Heart left ventricle (tissue), 16 donors: ENCODE data around the gene RBMS3. TPM values are rescaled to one million over a fixed set of nuclear protein-coding genes. Genes with fewer than 3 reads are reported as not detected.

ENCODE experiments used
- ATAC-seq, 4 donors: fragments of 200-7000 bp; cut with Tn5 transposase; one replicate each; pipeline ENCODE4 v1.9.1; 2020 to 2022; ENCODE audit warnings: moderate library complexity in 4 of 4, mild to moderate bottlenecking in 3 of 4, moderate number of reproducible peaks in 1 of 4
- DNase-seq, 5 donors: peaks; one replicate each; pipeline ENCODE4 v3.0.0-alpha.2; 2020
- H3K27ac ChIP-seq, 12 donors: fragments of 200-600 bp; sonication (generic) in 4 of 12; one replicate each; pipeline versions ENCODE4 v1.5.0 to v1.8.0; 2016 to 2022; ENCODE audit warnings: mild to moderate bottlenecking in 2 of 12
- H3K27me3 ChIP-seq, 9 donors: fragments of 200-600 bp; sonication (generic) in 2 of 9; one replicate each; pipeline versions ENCODE4 v1.5.1 to v1.8.0; 2016 to 2022; ENCODE audit warnings: mild to moderate bottlenecking in 3 of 9
- H3K36me3 ChIP-seq, 9 donors: fragments of 200-600 bp; sonication (generic) in 2 of 9; one replicate each; pipeline versions ENCODE4 v1.5.0 to v1.8.0; 2018 to 2022; ENCODE audit warnings: mild to moderate bottlenecking in 2 of 9
- H3K4me1 ChIP-seq, 12 donors: fragments of 200-600 bp; sonication (generic) in 4 of 12; one replicate each; pipeline versions ENCODE4 v1.5.0 to v1.8.0; 2016 to 2022; ENCODE audit warnings: mild to moderate bottlenecking in 3 of 12
- H3K4me3 ChIP-seq, 12 donors: fragments of 200-600 bp; sonication (generic) in 4 of 12; one replicate each; pipeline versions ENCODE4 v1.5.0 to v1.8.0; 2017 to 2022; ENCODE audit warnings: mild to moderate bottlenecking in 9 of 12, moderate library complexity in 4 of 12
- H3K9me3 ChIP-seq, 12 donors: fragments of 200-600 bp; sonication (generic) in 4 of 12; one replicate each; pipeline versions ENCODE4 v1.5.0 to v1.8.0; 2016 to 2022; ENCODE audit warnings: mild to moderate bottlenecking in 1 of 12
- CTCF ChIP-seq, 12 donors: fragments of 200-600 bp; sonication (generic) in 4 of 12; IDR thresholded peaks; one replicate each; pipeline versions ENCODE4 v1.5.0 to v1.8.0; 2018 to 2022; ENCODE audit warnings: antibody characterized with exemption in 12 of 12, mild to moderate bottlenecking in 5 of 12
- POLR2A ChIP-seq, 2 donors: fragments of 450-650 bp; IDR thresholded peaks; one replicate each; pipeline ENCODE4 v1.6.1; 2017; ENCODE audit warnings: antibody characterized with exemption in 2 of 2, mild to moderate bottlenecking in 2 of 2, moderate library complexity in 2 of 2
- WGBS, 4 donors: extraction: QIAGEN DNeasy Blood & Tissue Kit in 2 of 4; methylation state at CpG; one replicate each; pipeline versions ENCODE4 v1.1.5 to v1.1.7; 2013 to 2018; 5-methylcytosine and 5-hydroxymethylcytosine counted together
- intact Hi-C, 10 donors: fragments of 100-400 bp; cut with DNase I; formaldehyde crosslinking; loops; one replicate each; pipeline versions ENCODE4 v1.11.1 to v1.14.2; 2022
- polyA plus RNA-seq, 2 donors: library from polyadenylated mRNA; stranded (reverse); fragments of 200-250 nt; gene quantifications; one replicate each; pipeline ENCODE4 v1.2.3, GENCODE V29; 2013
- total RNA-seq, 9 donors: library from RNA; depleted of rRNA in 2 of 9; stranded (reverse); fragments of >200 nt in 2 of 9; fragmentation: NEBNext Ultra II Directional in 3 of 9; extraction: Animal tissue kit (Norgen Biotek cat#: 25700) in 3 of 9; gene quantifications; one replicate each; pipeline versions ENCODE4 v1.1.0 to v1.2.4, GENCODE V29; 2016 to 2023
- donor health status: ischemic (EF 13 %, LVEDD 7.1; RV severe dilation, severe dysfunction).
- donor health status: healthy with polysubstance abuse.
- donor health status: DM: no; HTN: yes; CAD: no.
- donor health status: DM: no; HTN: no; CAD: no.
- donor health status: ischemic (EF 25% LVEDD 6.9; RV normal size, moderate dysfunction).
- donor health status: ischemic (EF 25% LVEDD 5.7; RV mildly dilated, moderate dysfunction).
- donor health status: healthy.
- donor health status: DM: yes; HTN: yes; CAD: no.
- donor health status: ischemic (EF 35%, LVEDD 5.7; RV mildly dilated, moderate dysfunction).
- donor health status: nonischemic (EF 11% LVEDD 7.7; RV severe dilation, severe dysfunction).
- donor health status: DM: yes; HTN: yes; CAD: no.
- donor health status: PGD.
- donor health status: ischemic (EF 29% LVEDD 5.4; RV normal size, mild dysfunction).
- donor health status: nonischemic (EF 23%, LVEDD 6.1; RV moderate dilation, normal function).

RBMS3 gene
- total and polyA plus RNA-seq, 11 donors = 4.8 to 35.6 (median 26.1) TPM

- TF ChIP-seq POLR2A (IDR thresholded peaks at IDR 0.05) = no peak
- no peak for TF ChIP-seq CTCF (IDR thresholded peaks at IDR 0.05)
- Histone ChIP-seq H3K36me3 (no peaks in the 10 kb centered on the region), H3K9me3 (no peaks in the 10 kb centered on the region), H3K4me1 (peaks cover 0 to 6% (median 0%) of the 10 kb centered on the region in 12 donors), H3K27me3 (no peaks in the 10 kb centered on the region), H3K4me3 (no peak overlapping the region), H3K27ac (no peak overlapping the region)
- WGBS, 4 donors = 91 to 96% (median 95%) methylated on average over 3 of the region's 3 CpGs
- intact Hi-C loops = no loop called here
- ATAC-seq (no peak), DNase-seq (no peak)
These were observed 327.8 kb downstream of the RBMS3 start for GRCh38 chr3:29608414-29609327.

- Histone ChIP-seq H3K36me3 (no peaks in the 10 kb centered on the region), H3K9me3 (no peaks in the 10 kb centered on the region), H3K4me1 (peaks cover 0 to 6% (median 0%) of the 10 kb centered on the region in 12 donors), H3K27me3 (no peaks in the 10 kb centered on the region), H3K27ac (no peak overlapping the region), H3K4me3 (no peak overlapping the region)
- no peak for ATAC-seq
- DNase-seq = no peak
- intact Hi-C loops = no loop called here
- TF ChIP-seq CTCF (IDR thresholded peaks at IDR 0.05) (no peak), POLR2A (IDR thresholded peaks at IDR 0.05) (no peak)
These were observed 328.5 kb downstream of the RBMS3 start for GRCh38 chr3:29609328-29609811.

- TF ChIP-seq CTCF (IDR thresholded peaks at IDR 0.05) = no peak
- TF ChIP-seq POLR2A (IDR thresholded peaks at IDR 0.05) = no peak
These were observed 329.9 kb downstream of the RBMS3 start for GRCh38 chr3:29610781-29611180.

GRCh38 chr3:29611252-29611651 is 330.4 kb downstream of the RBMS3 start:
- TF ChIP-seq POLR2A (IDR thresholded peaks at IDR 0.05) (no peak), CTCF (IDR thresholded peaks at IDR 0.05) (no peak)
- no peak for DNase-seq
- 90 to 93% (median 92%) methylated on average over 4 of the region's 4 CpGs for whole genome bisulfite sequencing, 4 donors

More at GRCh38 chr3:29610781-29611180, 329.9 kb downstream of the RBMS3 start:
- ATAC-seq = no peak
- H3K4me3 ChIP-seq = no peak overlapping the region
- H3K9me3 ChIP-seq = no peaks in the 10 kb centered on the region
- no peaks in the 10 kb centered on the region for H3K36me3 ChIP-seq
- H3K27ac ChIP-seq = no peak overlapping the region
- intact Hi-C loops = no loop called here
- H3K4me1 ChIP-seq = peaks cover 0 to 6% (median 0%) of the 10 kb centered on the region in 12 donors
- DNase-seq = no peak
- no peaks in the 10 kb centered on the region for H3K27me3 ChIP-seq

More at GRCh38 chr3:29611252-29611651, 330.4 kb downstream of the RBMS3 start:
- intact Hi-C loops = no loop called here
- Histone ChIP-seq H3K4me1 (peaks cover 0 to 5% (median 0%) of the 10 kb centered on the region in 12 donors), H3K27me3 (no peaks in the 10 kb centered on the region), H3K4me3 (no peak overlapping the region), H3K9me3 (no peaks in the 10 kb centered on the region), H3K36me3 (no peaks in the 10 kb centered on the region), H3K27ac (no peak overlapping the region)
- no peak for ATAC-seq
